HG03095 (cell line): ENCODE results near the gene CETP.
"Not testable (repeated sequence)": the region's sequence is repeated elsewhere in the genome, so short reads cannot be mapped to it uniquely, and the experiment has no call there.

ENCODE experiments used
- ATAC-seq: cut with Tn5 transposase; IDR thresholded peaks from one replicate; pipeline ENCODE4 v1.9.1; 2021; ENCODE audit warnings: moderate library complexity; ENCODE audit not compliant: unreplicated experiment

The CETP gene

DNA sequence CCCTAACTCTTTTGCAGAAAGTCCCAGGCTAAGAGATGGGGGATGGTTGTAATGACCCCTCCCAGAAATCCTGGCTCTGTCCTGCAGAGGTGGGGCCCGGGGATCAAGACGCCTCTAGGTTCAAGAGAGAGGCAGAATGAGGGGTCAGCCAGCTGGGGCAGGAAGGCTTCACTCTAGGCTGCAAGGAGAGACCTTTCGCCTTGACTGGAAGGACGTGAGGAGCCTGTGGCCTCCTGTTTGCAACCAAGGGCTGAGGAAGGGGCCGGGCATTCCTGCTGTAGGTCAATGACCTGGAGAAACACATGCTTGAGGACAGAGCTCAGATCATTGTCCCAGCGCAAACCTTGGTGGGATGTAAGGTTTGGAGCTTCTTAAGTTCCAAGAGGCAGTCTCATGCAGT is 8.7 kb upstream of the CETP start:
- ATAC-seq: no peak

GRCh38 chr16:56956076-56956475 is 5.7 kb upstream of the CETP start:
- ATAC-seq: no peak

DNA sequence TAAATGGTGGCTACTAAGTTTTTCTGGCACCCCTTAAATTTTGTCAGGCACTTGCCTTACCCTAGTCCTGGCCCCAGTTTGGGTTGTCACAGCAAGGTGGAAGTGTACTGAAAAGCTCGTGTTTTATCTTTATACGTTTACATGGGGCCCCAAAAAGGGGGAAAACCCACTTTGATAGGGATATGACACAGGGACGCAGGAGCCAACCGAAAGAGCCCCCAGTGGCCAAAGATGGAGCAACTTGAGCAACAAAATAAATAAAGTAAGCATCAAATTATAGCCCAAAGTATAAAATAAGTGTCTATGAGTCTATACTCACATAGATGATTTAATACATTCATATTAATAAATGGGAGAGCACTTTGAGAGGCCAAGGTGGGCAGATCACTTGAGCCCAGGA is 5.0 kb upstream of the CETP start:
- no peak for ATAC-seq

DNA sequence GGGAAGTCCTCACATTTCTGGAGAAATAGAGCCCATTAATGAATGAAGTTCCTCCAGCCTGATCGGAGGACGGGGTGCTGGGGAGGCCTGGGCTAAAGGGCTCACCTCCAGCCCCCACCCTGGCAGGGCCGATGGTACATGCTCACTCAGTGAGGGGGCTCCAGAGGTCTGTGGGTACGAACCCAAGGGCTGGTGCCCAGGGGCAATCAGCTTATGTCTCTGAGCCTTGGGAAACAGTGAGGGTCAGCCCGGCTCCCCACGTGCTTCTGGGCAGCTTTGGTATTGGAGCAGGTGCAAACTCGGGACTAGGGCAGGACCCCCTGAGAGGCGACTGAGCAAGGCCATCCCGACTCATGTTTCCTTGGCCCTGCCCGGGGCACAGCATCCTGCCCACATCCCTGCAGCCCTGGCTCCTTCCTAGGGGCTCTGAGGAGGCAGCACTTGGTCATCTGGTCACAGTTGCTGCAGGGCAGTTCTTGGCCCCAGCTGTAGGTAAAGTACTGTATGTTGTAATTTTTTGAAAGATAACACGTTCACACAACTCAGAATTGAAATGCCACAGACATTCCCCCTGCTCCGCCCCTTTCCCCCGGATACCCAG is 969 bp upstream of the CETP start:
- no peak for ATAC-seq

GRCh38 chr16:56961386-56961785 is 364 bp upstream of the CETP start:
- no peak for ATAC-seq

- no peak for ATAC-seq
These were observed 2.7 kb downstream of the CETP start for GRCh38 chr16:56964243-56965148.

DNA sequence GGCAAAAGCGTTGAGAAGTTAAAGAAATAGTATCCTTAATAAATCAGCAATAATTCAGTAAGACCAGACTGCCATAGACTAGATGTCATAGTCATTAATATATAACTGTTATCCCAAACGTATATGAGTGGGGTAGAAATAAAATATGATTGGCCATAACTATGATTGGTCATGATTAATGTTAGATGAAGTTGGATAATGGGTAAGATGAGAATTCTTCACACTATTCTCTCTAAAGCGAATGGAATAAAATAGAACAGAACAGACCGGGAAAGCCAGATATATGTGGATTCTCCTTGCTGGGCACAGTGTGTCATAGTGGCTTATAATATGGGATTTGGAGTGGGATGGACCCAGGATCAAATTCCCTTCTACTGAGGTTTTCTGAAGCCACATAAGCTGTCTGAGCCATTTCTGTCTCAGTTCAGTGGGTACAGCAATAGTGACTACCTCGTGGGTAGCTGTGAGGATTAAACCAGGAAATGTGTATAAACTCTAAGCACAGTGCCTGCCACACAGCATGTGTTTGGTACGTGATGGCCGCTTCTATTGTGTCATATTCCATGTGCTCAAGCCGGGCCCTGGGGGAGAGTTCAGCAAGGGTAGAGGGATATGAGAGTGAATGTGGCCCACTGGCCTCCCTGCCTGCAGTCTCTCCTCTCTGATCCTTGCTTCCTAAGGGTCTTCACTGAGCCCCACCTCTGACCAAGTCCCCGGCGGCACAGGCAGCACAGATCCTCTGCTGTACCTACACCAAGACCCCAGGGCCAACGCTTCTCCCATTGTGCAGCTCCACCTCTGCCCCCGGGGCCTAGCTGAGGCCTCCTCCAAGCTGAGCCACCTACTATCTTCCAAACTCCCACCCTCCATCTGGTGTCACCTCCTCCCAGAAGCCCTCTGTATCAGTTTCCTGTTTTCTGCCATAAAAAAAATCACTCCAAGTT is 3.7 kb downstream of the CETP start:
- ATAC-seq: no peak

DNA sequence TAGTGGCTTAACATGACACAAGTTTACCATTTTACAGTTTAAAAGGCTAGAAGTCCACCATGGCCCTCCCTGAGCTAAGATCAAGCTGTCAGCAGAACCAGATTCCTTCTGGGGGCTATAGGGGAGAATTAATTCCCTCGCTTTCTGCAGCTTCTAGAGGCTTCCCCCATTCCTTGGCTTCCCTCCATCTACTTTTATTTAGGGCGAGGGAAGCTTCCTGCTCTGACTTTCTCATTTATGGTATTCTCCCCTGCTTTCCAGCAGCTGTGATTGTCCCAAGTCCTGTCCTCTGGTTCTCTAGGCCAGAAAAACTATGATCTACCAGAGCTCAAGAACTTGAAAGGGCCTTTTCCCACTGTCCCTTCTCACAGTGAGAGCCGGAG is 4.3 kb downstream of the CETP start:
- ATAC-seq: no peak

DNA sequence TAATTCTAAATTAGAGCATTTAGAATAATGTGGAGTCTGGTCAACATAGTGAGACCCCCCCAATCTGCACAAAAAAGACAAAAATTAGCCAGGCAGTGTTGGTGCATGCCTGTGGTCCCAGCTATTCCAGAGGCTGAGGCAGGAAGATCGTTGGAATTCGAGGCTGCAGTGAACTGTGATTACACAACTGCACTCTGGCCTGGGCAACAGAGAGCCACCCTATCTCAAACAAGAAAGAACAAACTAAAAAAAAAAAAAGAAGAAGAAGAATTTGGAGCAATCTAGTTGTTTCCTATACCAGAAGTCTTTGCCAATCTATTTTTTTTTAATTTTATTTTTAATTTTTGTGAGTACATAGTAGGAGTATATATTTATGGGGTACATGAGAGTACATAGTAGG is 6.0 kb downstream of the CETP start:
- ATAC-seq: no peak

- no peak for ATAC-seq
These were observed 8.0 kb downstream of the CETP start for GRCh38 chr16:56969769-56970168.

GRCh38 chr16:56970934-56971767 is 9.4 kb downstream of the CETP start:
- ATAC-seq: peak; percentile 73

DNA sequence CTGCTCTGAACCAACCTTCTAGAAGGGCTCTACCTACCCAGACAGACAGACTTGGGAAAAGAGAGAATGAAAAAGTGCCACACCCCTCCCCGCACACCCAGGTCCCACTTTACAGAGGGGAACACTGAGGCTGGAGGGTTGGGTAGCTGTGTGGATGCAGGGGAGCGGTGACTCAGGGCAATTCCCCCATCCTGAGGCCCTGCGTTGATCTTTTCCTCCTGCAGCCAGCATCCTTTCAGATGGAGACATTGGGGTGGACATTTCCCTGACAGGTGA is 10.0 kb downstream of the CETP start:
- no peak for ATAC-seq

GRCh38 chr16:56972403-56973293 is 10.9 kb downstream of the CETP start:
- ATAC-seq: no peak

GRCh38 chr16:56973294-56973689 is 11.5 kb downstream of the CETP start:
- ATAC-seq: no peak

DNA sequence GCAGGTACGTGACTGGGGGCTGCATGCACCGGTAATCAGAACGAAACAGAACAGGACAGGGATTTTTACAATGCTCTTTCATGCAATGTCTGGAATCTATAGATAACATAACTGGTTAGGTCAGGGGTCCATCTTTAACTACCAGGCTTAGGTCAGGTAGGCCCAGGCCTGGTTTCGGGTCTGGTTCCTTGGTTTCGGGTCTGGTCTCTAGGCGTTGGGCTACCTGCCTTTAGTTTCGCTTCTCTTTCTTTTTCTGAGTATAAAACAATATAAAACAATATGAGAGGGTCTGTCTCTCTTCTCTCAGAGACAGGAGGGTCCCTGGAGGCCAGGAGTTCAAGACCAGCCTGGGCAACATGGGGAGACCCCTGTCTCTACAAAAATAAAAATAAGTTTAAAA is 12.1 kb downstream of the CETP start:
- not testable (repeated sequence) for ATAC-seq

DNA sequence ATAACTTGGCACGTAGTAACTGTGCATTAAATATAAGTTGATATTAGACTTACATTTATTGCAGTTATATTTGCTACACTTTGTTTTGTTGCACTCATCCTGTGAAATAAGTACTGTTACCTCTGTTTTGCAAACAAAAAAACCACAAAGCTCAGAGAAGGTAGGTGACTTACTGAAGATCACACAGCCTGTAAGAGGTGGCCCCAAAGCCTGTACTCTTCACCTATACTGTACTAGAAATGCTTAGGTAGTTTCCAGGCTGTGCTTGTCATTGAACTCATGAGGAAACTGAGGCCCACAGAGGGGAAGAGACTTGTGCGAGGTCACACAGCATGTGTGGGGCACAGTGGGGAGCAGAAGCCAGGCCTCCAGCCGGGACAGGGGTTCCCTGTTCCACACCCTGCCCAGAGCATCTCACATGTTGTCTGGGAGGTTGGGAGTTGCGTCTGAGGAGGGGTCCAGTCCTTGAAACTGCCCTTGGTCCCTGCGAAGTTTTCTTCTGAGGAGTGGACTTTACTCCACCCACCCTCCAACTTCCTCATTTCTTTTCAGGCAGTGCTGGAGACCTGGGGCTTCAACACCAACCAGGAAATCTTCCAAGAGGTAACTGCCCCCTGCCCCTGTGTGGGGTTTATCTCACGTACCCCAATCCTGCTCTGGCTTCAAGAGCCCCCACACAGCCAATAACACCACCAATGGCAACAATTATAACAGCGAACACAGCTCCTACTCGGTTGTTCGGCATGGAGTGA is 13.0 kb downstream of the CETP start:
- ATAC-seq: no peak

DNA sequence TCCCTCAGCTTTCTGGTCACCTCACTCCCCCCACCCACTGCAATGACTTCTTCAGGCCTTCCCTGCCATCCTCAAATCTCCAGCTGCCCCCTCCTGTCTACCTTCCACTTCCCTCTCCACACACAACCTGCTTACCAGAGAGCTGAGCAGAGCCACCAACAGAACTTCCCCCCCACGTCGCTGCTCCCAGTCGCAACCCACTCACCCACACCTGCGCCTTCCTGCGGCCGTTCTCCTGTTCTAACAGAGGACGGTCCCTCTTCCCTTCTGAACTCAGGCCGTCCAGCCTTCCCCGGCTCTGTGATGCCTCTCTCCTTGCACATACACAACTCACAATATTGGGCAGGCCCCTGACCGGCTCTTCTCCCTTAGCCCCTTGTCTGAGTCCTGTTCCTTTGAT is 14.0 kb downstream of the CETP start:
- no peak for ATAC-seq

DNA sequence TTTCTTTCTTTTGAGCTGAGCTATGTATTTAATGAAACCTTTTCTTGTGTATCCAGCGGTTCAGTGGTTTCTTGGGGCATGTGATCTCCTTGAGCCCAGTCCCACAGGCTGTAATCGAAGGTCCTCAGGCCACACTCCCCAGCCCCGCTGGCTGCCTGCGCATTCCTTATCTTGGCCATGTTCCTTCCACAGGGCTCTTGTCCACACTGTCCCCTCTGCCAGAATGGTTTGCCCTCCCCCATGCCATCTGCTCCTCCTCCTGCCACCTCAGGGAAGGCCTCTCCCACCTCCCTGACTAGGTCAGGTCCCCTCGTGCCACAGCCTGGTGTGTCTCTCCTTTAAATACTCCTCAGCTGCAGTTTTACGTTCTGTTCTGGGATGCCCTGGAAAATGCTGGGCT is 15.5 kb downstream of the CETP start:
- no peak for ATAC-seq

GRCh38 chr16:56977823-56978430 is 16.2 kb downstream of the CETP start:
- ATAC-seq: no peak
